ENCODE results near the gene STXBP6.

The STXBP6 gene

GRCh38 chr14:24870949-24871701 lies 178.8 kb downstream of the STXBP6 start (continued):
- TF ChIP-seq BCL6B (tag by site-specific recombination; IDR thresholded peaks at IDR 0.05): no peak
- TF ChIP-seq ZNF157 (tag by site-specific recombination; IDR thresholded peaks at IDR 0.05): no peak
- TF ChIP-seq ZBTB11 (tag by site-specific recombination; conservative IDR thresholded peaks at IDR 0.05; ENCODE audit: low read depth): no peak
- TF ChIP-seq ZNF76 (tag by site-specific recombination; IDR thresholded peaks at IDR 0.05; ENCODE audit: borderline replicate concordance, low read depth): no peak
- TF ChIP-seq ZIC2 (tag by site-specific recombination; IDR thresholded peaks at IDR 0.05): no peak
- no peak for TF ChIP-seq ZNF777 (tag by site-specific recombination; IDR thresholded peaks at IDR 0.05; ENCODE audit: borderline replicate concordance)
- no peak for TF ChIP-seq ZNF280D (tag by site-specific recombination; IDR thresholded peaks at IDR 0.05)
- no peak for TF ChIP-seq ELK4 (IDR thresholded peaks at IDR 0.05; ENCODE audit: borderline replicate concordance, low read depth, low read length)
- TF ChIP-seq INSM2 (tag by site-specific recombination; IDR thresholded peaks at IDR 0.05): no peak
- TF ChIP-seq ZNF530 (tag by site-specific recombination; IDR thresholded peaks at IDR 0.05; ENCODE audit: low read depth): no peak

GRCh38 chr14:24868389-24868788 lies 181.6 kb downstream of the STXBP6 start:
- POLR2A ChIA-PET: no interaction called here
- no peak for TF ChIP-seq WT1 (tag by site-specific recombination; IDR thresholded peaks at IDR 0.05)
- no peak for TF ChIP-seq GLI4 (tag by site-specific recombination; IDR thresholded peaks at IDR 0.05)
- TF ChIP-seq ZNF138 (tag by site-specific recombination; IDR thresholded peaks at IDR 0.05; ENCODE audit: borderline replicate concordance): no peak
- TF ChIP-seq IKZF3 (tag by site-specific recombination; IDR thresholded peaks at IDR 0.05): no peak
- no peak for TF ChIP-seq SCRT2 (tag by site-specific recombination; IDR thresholded peaks at IDR 0.05)
- Histone ChIP-seq H3K4me1 (ENCODE audit: control insufficient read depth, insufficient read depth, low read length) (no peaks in the 10 kb centered on the region), H3K9me3 (ENCODE audit: control insufficient read depth, insufficient read depth, low read depth, low read length) (no peaks in the 10 kb centered on the region; the same call in 1 of the 2 replicates), H3K27ac (ENCODE audit: extremely low read depth, low read depth, low read length) (no peak overlapping the region), H3K4me3 (ENCODE audit: low read depth, low read length) (no peak overlapping the region), H3K36me3 (ENCODE audit: control insufficient read depth in 2 of 2, insufficient read depth in 1 of 2, low read length in 2 of 2) (no peaks in the 10 kb centered on the region)
- CTCF ChIA-PET: interaction anchor here (0.7 kb wide), 1 partner anchor 50 kb away, joined by 3 read pairs; no protein-coding TSS in a partner anchor

Data from HEK293 (cell line).